GM18502 (cell line): ENCODE measurements around the gene AFF3.

ENCODE experiments used
- ATAC-seq: cut with Tn5 transposase; IDR thresholded peaks from one replicate; pipeline ENCODE4 v1.9.1; 2021; ENCODE audit warnings: mild to moderate bottlenecking; ENCODE audit not compliant: unreplicated experiment, poor library complexity

AFF3 gene

GRCh38 chr2:99697811-99698568, 444.4 kb downstream of the AFF3 start:
- ATAC-seq: no peak

GRCh38 chr2:99695944-99696253, 446.5 kb downstream of the AFF3 start:
- no peak for ATAC-seq

- no peak for ATAC-seq
Observed at GRCh38 chr2:99695130-99695943, 447.1 kb downstream of the AFF3 start.

GRCh38 chr2:99694331-99694730, 448.1 kb downstream of the AFF3 start:
- no peak for ATAC-seq

GRCh38 chr2:99692785-99693184, 449.6 kb downstream of the AFF3 start:
- ATAC-seq: no peak

GRCh38 chr2:99691926-99692325, 450.5 kb downstream of the AFF3 start:
- ATAC-seq: no peak

- no peak for ATAC-seq
Observed at GRCh38 chr2:99689145-99689742, 453.1 kb downstream of the AFF3 start.

GRCh38 chr2:99688699-99689098, 453.7 kb downstream of the AFF3 start:
- ATAC-seq: no peak

GRCh38 chr2:99682275-99683060, 459.9 kb downstream of the AFF3 start:
- no peak for ATAC-seq

GRCh38 chr2:99680946-99681345, 461.4 kb downstream of the AFF3 start:
- no peak for ATAC-seq

GRCh38 chr2:99679518-99679917, 462.9 kb downstream of the AFF3 start:
- ATAC-seq: no peak

GRCh38 chr2:99678625-99679024, 463.8 kb downstream of the AFF3 start:
- ATAC-seq: no peak

GRCh38 chr2:99677814-99678213, 464.6 kb downstream of the AFF3 start:
- ATAC-seq: no peak

GRCh38 chr2:99675130-99675661, 467.2 kb downstream of the AFF3 start:
- ATAC-seq: no peak

GRCh38 chr2:99674090-99674489, 468.3 kb downstream of the AFF3 start:
- no peak for ATAC-seq

GRCh38 chr2:99672766-99673350, 469.5 kb downstream of the AFF3 start:
- ATAC-seq: no peak

- ATAC-seq: no peak
Observed at GRCh38 chr2:99670768-99671734, 471.3 kb downstream of the AFF3 start.

- no peak for ATAC-seq
Observed at GRCh38 chr2:99666256-99666655, 476.1 kb downstream of the AFF3 start.

- ATAC-seq: no peak
Observed at GRCh38 chr2:99663641-99664040, 478.7 kb downstream of the AFF3 start.
